Neural cell (in vitro differentiated cells): Measurements from ENCODE around the gene SUPT4H1.

Experiments used
- CTCF ChIP-seq: fragments of 450-650 bp; IDR thresholded peaks from 2 replicates; pipeline ENCODE4 v1.5.1; 2014; ENCODE audit warnings: antibody characterized with exemption, mild to moderate bottlenecking, moderate library complexity; ENCODE audit not compliant: poor library complexity, severe bottlenecking
- EP300 ChIP-seq: fragments of 450-650 bp; conservative IDR thresholded peaks from 2 replicates; pipeline ENCODE4 v1.6.1; 2014; ENCODE audit warnings: antibody characterized with exemption, mild to moderate bottlenecking, moderate library complexity; ENCODE audit not compliant: poor library complexity, severe bottlenecking
- EZH2 ChIP-seq: fragments of 200-600, 300-800 bp; shearing (Covaris generic), sonication (generic); IDR thresholded peaks from 2 replicates; pipeline ENCODE4 v1.6.1; 2014; ENCODE audit warnings: antibody characterized with exemption, low read length, borderline replicate concordance, mild to moderate bottlenecking; ENCODE audit not compliant: insufficient read depth, poor library complexity, severe bottlenecking

- TF ChIP-seq CTCF (no peak), EZH2 (no peak), EP300 (no peak)
Measured at GRCh38 chr17:58351182-58351581, 819 bp downstream of the SUPT4H1 start.
